Liver (tissue), 9 donors: ENCODE results near the gene CACNA1C. TPM values are rescaled to one million over a fixed set of nuclear protein-coding genes. Genes with fewer than 3 reads are reported as not detected.

ENCODE experiments used
- DNase-seq: peaks from one replicate; pipeline ENCODE4 v3.0.0-alpha.2; 2017; ENCODE audit warnings: low spot score
- H3K27ac ChIP-seq, 2 donors: one replicate each; pipeline ENCODE4 v1.7.0; 2013; ENCODE audit warnings: inconsistent platforms in 2 of 2, low read length in 2 of 2, control low read depth in 1 of 2, low read depth in 1 of 2, mild to moderate bottlenecking in 1 of 2
- H3K27me3 ChIP-seq, 4 donors: one replicate each; pipeline versions ENCODE4 v1.6.1 to v1.7.0; 2013; ENCODE audit warnings: low read length in 3 of 4, inconsistent platforms in 1 of 4, mild to moderate bottlenecking in 1 of 4, moderate library complexity in 1 of 4; ENCODE audit not compliant: control insufficient read depth in 4 of 4, insufficient read depth in 4 of 4
- H3K36me3 ChIP-seq, 4 donors: one replicate each; pipeline versions ENCODE4 v1.6.1 to v1.7.0; 2013; ENCODE audit warnings: low read length in 3 of 4, mild to moderate bottlenecking in 3 of 4, low read depth in 1 of 4, moderate library complexity in 1 of 4; ENCODE audit not compliant: control insufficient read depth in 4 of 4, insufficient read depth in 3 of 4
- H3K4me1 ChIP-seq, 4 donors: one replicate each; pipeline versions ENCODE4 v1.6.1 to v1.7.0; 2013; ENCODE audit warnings: low read length in 3 of 4, mild to moderate bottlenecking in 3 of 4, moderate library complexity in 1 of 4; ENCODE audit not compliant: control insufficient read depth in 4 of 4, insufficient read depth in 4 of 4
- H3K4me3 ChIP-seq, 3 donors: one replicate each; pipeline versions ENCODE4 v1.6.1 to v1.7.0; 2013; ENCODE audit warnings: low read length in 3 of 3, control low read depth in 1 of 3, low read depth in 1 of 3, mild to moderate bottlenecking in 1 of 3
- H3K9ac ChIP-seq, 2 donors: one replicate each; pipeline ENCODE4 v1.7.0; 2013; ENCODE audit warnings: low read length in 2 of 2, mild to moderate bottlenecking in 2 of 2, moderate library complexity in 2 of 2, control low read depth in 1 of 2, low read depth in 1 of 2
- H3K9me3 ChIP-seq, 4 donors: one replicate each; pipeline versions ENCODE4 v1.6.1 to v1.7.0; 2013; ENCODE audit warnings: low read length in 3 of 4; ENCODE audit not compliant: control insufficient read depth in 4 of 4
- ATF3 ChIP-seq: IDR thresholded peaks from 2 replicates; pipeline ENCODE4 v1.6.1; 2016; ENCODE audit warnings: antibody characterized with exemption
- EGR1 ChIP-seq, 2 donors: IDR thresholded peaks; 2 replicates each; pipeline ENCODE4 v1.6.1; 2016 to 2018; ENCODE audit warnings: antibody characterized with exemption in 2 of 2, low read depth in 2 of 2
- FOXA2 ChIP-seq: IDR thresholded peaks from 2 replicates; pipeline ENCODE4 v1.6.1; 2016; ENCODE audit warnings: antibody characterized with exemption
- HNF4A ChIP-seq, 2 donors: conservative IDR thresholded peaks; 2 replicates each; pipeline ENCODE4 v1.6.1; 2016; ENCODE audit warnings: antibody characterized with exemption in 2 of 2, mild to moderate bottlenecking in 2 of 2
- HNF4G ChIP-seq: IDR thresholded peaks from 2 replicates; pipeline ENCODE4 v1.6.1; 2016; ENCODE audit warnings: antibody characterized with exemption
- JUND ChIP-seq, 2 donors: IDR thresholded peaks; 2 replicates each; pipeline ENCODE4 v1.6.1; 2016; ENCODE audit warnings: antibody characterized with exemption in 2 of 2
- NR2F2 ChIP-seq: IDR thresholded peaks from 2 replicates; pipeline ENCODE4 v1.6.1; 2016; ENCODE audit warnings: antibody characterized with exemption
- RAD21 ChIP-seq, 2 donors: IDR thresholded peaks; 2 replicates each; pipeline ENCODE4 v1.6.1; 2016; ENCODE audit warnings: antibody characterized with exemption in 2 of 2, mild to moderate bottlenecking in 2 of 2
- RXRA ChIP-seq, 2 donors: IDR thresholded peaks; 2 replicates each; pipeline ENCODE4 v1.6.1; 2017 to 2018; ENCODE audit warnings: antibody characterized with exemption in 2 of 2, mild to moderate bottlenecking in 1 of 2
- SP1 ChIP-seq: IDR thresholded peaks from 2 replicates; pipeline ENCODE4 v1.6.1; 2018; ENCODE audit warnings: antibody characterized with exemption, mild to moderate bottlenecking
- YY1 ChIP-seq: IDR thresholded peaks from 2 replicates; pipeline ENCODE4 v1.6.1; 2016; ENCODE audit warnings: antibody characterized with exemption, mild to moderate bottlenecking
- WGBS: extraction: QIAGEN DNeasy Blood & Tissue Kit; methylation state at CpG from one replicate; pipeline ENCODE4 v1.1.7; 2013; 5-methylcytosine and 5-hydroxymethylcytosine counted together
- polyA plus RNA-seq, 2 donors: library from polyadenylated mRNA; stranded (reverse) in 1 of 2; unstranded in 1 of 2; fragments of 200-250 nt in 1 of 2; fragments of >200 nt in 1 of 2; fragmentation: Nextera tagmentation in 1 of 2; extraction: Ambion mirVana in 1 of 2; gene quantifications; one replicate each; pipeline versions ENCODE4 v1.2.1 to v1.2.3, GENCODE V29; 2013 to 2015
- total RNA-seq, 2 donors: library from RNA; depleted of rRNA; stranded (reverse); fragments of >200 nt; gene quantifications; one replicate each; pipeline ENCODE4 v1.2.3, GENCODE V29; 2014
- TF ChIP-seq, protein P1 (sequence below): fragments of 150-350 bp; IDR thresholded peaks from 2 replicates; pipeline ENCODE4 v1.5.1; 2017; ENCODE audit warnings: improper control_type of control experiment, low read depth, low read length; ENCODE audit not compliant: missing input control
- TF ChIP-seq, protein P2 (sequence below): IDR thresholded peaks from 2 replicates; pipeline ENCODE4 v1.6.1; 2016; ENCODE audit warnings: antibody characterized with exemption
- TF ChIP-seq, protein P3 (sequence below): IDR thresholded peaks from 2 replicates; pipeline ENCODE4 v1.6.1; 2016; ENCODE audit warnings: antibody characterized with exemption, mild to moderate bottlenecking
- donor health status: healthy.
- donor health status: healthy.
- donor health status: healthy.
- donor health status: healthy.
- donor health status: healthy.

Gene CACNA1C
- total and polyA plus RNA-seq, 4 donors: 0.23 to 1.9 (median 0.41) TPM

GRCh38 chr12:2606186-2606910, 553.6 kb downstream of the CACNA1C start:
- WGBS: 79% methylated on average over 17 of the region's 17 CpGs
- H3K27me3 ChIP-seq: peaks cover 0 to 3% (median 0%) of the 10 kb centered on the region in 4 donors
- TF ChIP-seq FOXA2 (no peak), EGR1 (IDR thresholded peaks at IDR 0.05; ENCODE audit: low read depth in 2 of 2) (no peak), NR2F2 (no peak), JUND (IDR thresholded peaks at IDR 0.05) (no peak)
- TF ChIP-seq, protein P1, sequence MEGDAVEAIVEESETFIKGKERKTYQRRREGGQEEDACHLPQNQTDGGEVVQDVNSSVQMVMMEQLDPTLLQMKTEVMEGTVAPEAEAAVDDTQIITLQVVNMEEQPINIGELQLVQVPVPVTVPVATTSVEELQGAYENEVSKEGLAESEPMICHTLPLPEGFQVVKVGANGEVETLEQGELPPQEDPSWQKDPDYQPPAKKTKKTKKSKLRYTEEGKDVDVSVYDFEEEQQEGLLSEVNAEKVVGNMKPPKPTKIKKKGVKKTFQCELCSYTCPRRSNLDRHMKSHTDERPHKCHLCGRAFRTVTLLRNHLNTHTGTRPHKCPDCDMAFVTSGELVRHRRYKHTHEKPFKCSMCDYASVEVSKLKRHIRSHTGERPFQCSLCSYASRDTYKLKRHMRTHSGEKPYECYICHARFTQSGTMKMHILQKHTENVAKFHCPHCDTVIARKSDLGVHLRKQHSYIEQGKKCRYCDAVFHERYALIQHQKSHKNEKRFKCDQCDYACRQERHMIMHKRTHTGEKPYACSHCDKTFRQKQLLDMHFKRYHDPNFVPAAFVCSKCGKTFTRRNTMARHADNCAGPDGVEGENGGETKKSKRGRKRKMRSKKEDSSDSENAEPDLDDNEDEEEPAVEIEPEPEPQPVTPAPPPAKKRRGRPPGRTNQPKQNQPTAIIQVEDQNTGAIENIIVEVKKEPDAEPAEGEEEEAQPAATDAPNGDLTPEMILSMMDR: no peak
- TF ChIP-seq, protein P2, sequence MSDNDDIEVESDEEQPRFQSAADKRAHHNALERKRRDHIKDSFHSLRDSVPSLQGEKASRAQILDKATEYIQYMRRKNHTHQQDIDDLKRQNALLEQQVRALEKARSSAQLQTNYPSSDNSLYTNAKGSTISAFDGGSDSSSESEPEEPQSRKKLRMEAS: no peak
- no peak overlapping the region for H3K27ac ChIP-seq
- H3K9me3 ChIP-seq: no peaks in the 10 kb centered on the region
- H3K4me3 ChIP-seq: no peak overlapping the region
- no peak for DNase-seq
- no peaks in the 10 kb centered on the region for H3K36me3 ChIP-seq
- no peaks in the 10 kb centered on the region for H3K4me1 ChIP-seq
- no peak overlapping the region for H3K9ac ChIP-seq

DNA sequence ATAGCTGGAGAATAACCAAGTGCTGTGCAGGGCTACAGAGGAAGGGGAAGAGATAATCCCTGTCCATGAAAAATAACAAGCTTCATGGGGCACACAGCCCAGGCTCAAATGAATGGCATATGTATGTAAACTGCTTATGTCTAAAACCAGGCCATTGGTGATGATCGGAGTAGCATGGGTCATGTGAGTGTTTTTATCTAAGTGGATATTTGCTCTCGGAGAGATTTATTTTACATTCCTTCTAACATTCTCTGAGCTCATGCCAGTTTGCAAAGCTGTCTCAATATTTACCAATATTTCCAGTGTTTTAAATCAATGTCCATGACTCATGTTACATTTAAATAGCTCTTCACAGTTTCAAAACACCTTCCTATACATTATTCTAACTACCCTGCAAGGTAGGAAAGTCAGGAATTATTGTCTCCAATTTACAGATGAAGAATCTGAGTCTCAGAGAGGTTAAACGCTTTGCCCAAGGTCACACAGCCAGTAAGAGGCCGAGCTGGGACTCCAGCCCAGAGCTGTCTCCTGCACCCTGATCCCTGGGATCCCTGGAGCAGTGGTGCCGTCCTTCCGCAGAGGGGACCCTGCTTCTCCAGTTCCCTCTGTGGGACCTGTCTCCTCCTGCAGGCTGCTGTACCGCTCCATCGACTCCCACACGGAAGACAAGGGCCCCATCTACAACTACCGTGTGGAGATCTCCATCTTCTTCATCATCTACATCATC, 555.3 kb downstream of the CACNA1C start:
- WGBS: 76% methylated on average over 10 of the region's 10 CpGs
- Histone ChIP-seq H3K9me3 (no peaks in the 10 kb centered on the region), H3K9ac (no peak overlapping the region), H3K27ac (no peak overlapping the region), H3K36me3 (no peaks in the 10 kb centered on the region), H3K4me3 (no peak overlapping the region), H3K4me1 (no peaks in the 10 kb centered on the region), H3K27me3 (peaks cover 0 to 3% (median 0%) of the 10 kb centered on the region in 4 donors)
- TF ChIP-seq RXRA (IDR thresholded peaks at IDR 0.05): no peak
- no peak for TF ChIP-seq RAD21 (IDR thresholded peaks at IDR 0.05)
- TF ChIP-seq, protein P3, sequence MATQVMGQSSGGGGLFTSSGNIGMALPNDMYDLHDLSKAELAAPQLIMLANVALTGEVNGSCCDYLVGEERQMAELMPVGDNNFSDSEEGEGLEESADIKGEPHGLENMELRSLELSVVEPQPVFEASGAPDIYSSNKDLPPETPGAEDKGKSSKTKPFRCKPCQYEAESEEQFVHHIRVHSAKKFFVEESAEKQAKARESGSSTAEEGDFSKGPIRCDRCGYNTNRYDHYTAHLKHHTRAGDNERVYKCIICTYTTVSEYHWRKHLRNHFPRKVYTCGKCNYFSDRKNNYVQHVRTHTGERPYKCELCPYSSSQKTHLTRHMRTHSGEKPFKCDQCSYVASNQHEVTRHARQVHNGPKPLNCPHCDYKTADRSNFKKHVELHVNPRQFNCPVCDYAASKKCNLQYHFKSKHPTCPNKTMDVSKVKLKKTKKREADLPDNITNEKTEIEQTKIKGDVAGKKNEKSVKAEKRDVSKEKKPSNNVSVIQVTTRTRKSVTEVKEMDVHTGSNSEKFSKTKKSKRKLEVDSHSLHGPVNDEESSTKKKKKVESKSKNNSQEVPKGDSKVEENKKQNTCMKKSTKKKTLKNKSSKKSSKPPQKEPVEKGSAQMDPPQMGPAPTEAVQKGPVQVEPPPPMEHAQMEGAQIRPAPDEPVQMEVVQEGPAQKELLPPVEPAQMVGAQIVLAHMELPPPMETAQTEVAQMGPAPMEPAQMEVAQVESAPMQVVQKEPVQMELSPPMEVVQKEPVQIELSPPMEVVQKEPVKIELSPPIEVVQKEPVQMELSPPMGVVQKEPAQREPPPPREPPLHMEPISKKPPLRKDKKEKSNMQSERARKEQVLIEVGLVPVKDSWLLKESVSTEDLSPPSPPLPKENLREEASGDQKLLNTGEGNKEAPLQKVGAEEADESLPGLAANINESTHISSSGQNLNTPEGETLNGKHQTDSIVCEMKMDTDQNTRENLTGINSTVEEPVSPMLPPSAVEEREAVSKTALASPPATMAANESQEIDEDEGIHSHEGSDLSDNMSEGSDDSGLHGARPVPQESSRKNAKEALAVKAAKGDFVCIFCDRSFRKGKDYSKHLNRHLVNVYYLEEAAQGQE: no peak
- TF ChIP-seq, protein P2: no peak
- TF ChIP-seq YY1: no peak
- no peak for TF ChIP-seq HNF4A (conservative IDR thresholded peaks at IDR 0.05)
- TF ChIP-seq HNF4G: no peak
- TF ChIP-seq ATF3: no peak
- TF ChIP-seq SP1: no peak
- no peak for DNase-seq
